ENCODE data around the gene PARL.
"Not testable (repeated sequence)": the region's sequence is repeated elsewhere in the genome, so short reads cannot be mapped to it uniquely, and the experiment has no call there.

Gene PARL

GRCh38 chr3:183904833-183905780 is 20.4 kb upstream of the PARL start:
- DNase-seq: no peak

- DNase-seq: no peak
Measured at GRCh38 chr3:183898028-183898431, 13.3 kb upstream of the PARL start.

GRCh38 chr3:183897606-183898005 is 12.9 kb upstream of the PARL start:
- no peak for DNase-seq

GRCh38 chr3:183896610-183897009 is 11.9 kb upstream of the PARL start:
- DNase-seq: no peak

GRCh38 chr3:183896184-183896583 is 11.5 kb upstream of the PARL start:
- no peak for DNase-seq

- DNase-seq: no peak
Measured at GRCh38 chr3:183895774-183896173, 11.1 kb upstream of the PARL start.

- no peak for DNase-seq
Measured at GRCh38 chr3:183895296-183895695, 10.6 kb upstream of the PARL start.

GRCh38 chr3:183892610-183893214 is 8.0 kb upstream of the PARL start:
- no peak for DNase-seq

- no peak for DNase-seq
Measured at GRCh38 chr3:183885766-183886165, 1.1 kb upstream of the PARL start.

- DNase-seq: no peak
Measured at GRCh38 chr3:183884097-183884426, 618 bp downstream of the PARL start.

- no peak for DNase-seq
Measured at GRCh38 chr3:183883291-183884096, 1.2 kb downstream of the PARL start.

- no peak for DNase-seq
Measured at GRCh38 chr3:183880121-183880520, 4.6 kb downstream of the PARL start.

GRCh38 chr3:183879243-183879642 is 5.4 kb downstream of the PARL start:
- no peak for DNase-seq

GRCh38 chr3:183878071-183878470 is 6.6 kb downstream of the PARL start:
- DNase-seq: no peak

GRCh38 chr3:183877227-183877626 is 7.5 kb downstream of the PARL start:
- DNase-seq: not testable (repeated sequence)

- no peak for DNase-seq
Measured at GRCh38 chr3:183875411-183875810, 9.3 kb downstream of the PARL start.

- DNase-seq: no peak
Measured at GRCh38 chr3:183873914-183874313, 10.8 kb downstream of the PARL start.

- no peak for DNase-seq
Measured at GRCh38 chr3:183871541-183871940, 13.1 kb downstream of the PARL start.

GRCh38 chr3:183870563-183870962 is 14.1 kb downstream of the PARL start:
- DNase-seq: no peak

GRCh38 chr3:183868796-183869195 is 15.9 kb downstream of the PARL start:
- DNase-seq: no peak

GRCh38 chr3:183862610-183863009 is 22.1 kb downstream of the PARL start:
- DNase-seq: no peak

- DNase-seq: no peak
Measured at GRCh38 chr3:183857863-183858262, 26.8 kb downstream of the PARL start.

GRCh38 chr3:183854318-183855035 is 30.2 kb downstream of the PARL start:
- no peak for DNase-seq
